DOHH2 (cell line): ENCODE results near the gene HTRA3.

Source experiments
- H3F3A ChIP-seq: fragments of 200-600 bp; sonication (generic), shearing (Covaris generic); 2 replicates; pipeline ENCODE4 v1.6.0; 2016; ENCODE audit warnings: antibody characterized with exemption, mild to moderate bottlenecking; ENCODE audit not compliant: control insufficient read depth, insufficient read depth
- H3K27ac ChIP-seq: fragments of 200-600 bp; sonication (generic); 2 replicates; pipeline ENCODE4 v1.5.1; 2014; ENCODE audit warnings: low read depth, mild to moderate bottlenecking, low read length, moderate library complexity
- H3K27me3 ChIP-seq: fragments of 200-600 bp; sonication (generic); 2 replicates; pipeline ENCODE4 v1.6.1; 2014; ENCODE audit warnings: mild to moderate bottlenecking, low read length, mixed read lengths; ENCODE audit not compliant: control insufficient read depth
- H3K36me3 ChIP-seq: fragments of 200-600 bp; sonication (generic); 2 replicates; pipeline ENCODE4 v1.6.1; 2014; ENCODE audit warnings: mild to moderate bottlenecking, low read length, moderate library complexity, mixed read lengths; ENCODE audit not compliant: control insufficient read depth
- H3K4me1 ChIP-seq: fragments of 200-600 bp; sonication (generic); 2 replicates; pipeline ENCODE4 v1.6.1; 2014; ENCODE audit warnings: mild to moderate bottlenecking, low read length, mixed read lengths; ENCODE audit not compliant: control insufficient read depth
- H3K4me2 ChIP-seq: fragments of 200-600 bp; sonication (generic); 2 replicates; pipeline ENCODE4 v1.6.0; 2014; ENCODE audit warnings: mild to moderate bottlenecking, low read length, moderate library complexity
- H3K4me3 ChIP-seq: fragments of 200-600 bp; sonication (generic); 2 replicates; pipeline ENCODE4 v1.5.1; 2014; ENCODE audit warnings: mild to moderate bottlenecking, low read length, mixed read lengths
- H3K79me2 ChIP-seq: fragments of 200-600 bp; sonication (generic); 2 replicates; pipeline ENCODE4 v1.6.1; 2014; ENCODE audit warnings: mild to moderate bottlenecking, low read length, mixed read lengths; ENCODE audit not compliant: control insufficient read depth
- H3K9me2 ChIP-seq: fragments of 200-600 bp; sonication (generic); replicated peaks from 2 replicates; pipeline ENCODE4 v1.6.1; 2014; ENCODE audit warnings: mild to moderate bottlenecking, low read length, mixed read lengths; ENCODE audit not compliant: control insufficient read depth
- H3K9me3 ChIP-seq: fragments of 200-600 bp; sonication (generic); 2 replicates; pipeline ENCODE4 v1.6.1; 2014; ENCODE audit warnings: antibody characterized with exemption, low read length, mixed read lengths; ENCODE audit not compliant: control insufficient read depth, insufficient read depth
- H4K20me1 ChIP-seq: fragments of 200-600 bp; sonication (generic); 2 replicates; pipeline ENCODE4 v1.6.0; 2014; ENCODE audit warnings: low read depth, mild to moderate bottlenecking, antibody characterized with exemption, low read length, moderate library complexity; ENCODE audit not compliant: control insufficient read depth, insufficient read depth
- CTCF ChIP-seq: fragments of 200-600 bp; sonication (generic); IDR thresholded peaks from one replicate; pipeline ENCODE4 v1.5.1; 2014; ENCODE audit warnings: antibody characterized with exemption, mild to moderate bottlenecking, low read depth, low read length; ENCODE audit not compliant: poor library complexity, severe bottlenecking
- EZH2phosphoT487 ChIP-seq: fragments of 200-600 bp; sonication (generic); IDR thresholded peaks from 2 replicates; pipeline ENCODE4 v1.6.1; 2017; ENCODE audit warnings: borderline replicate concordance, mild to moderate bottlenecking, antibody characterized with exemption, low read length, moderate library complexity, mixed read lengths

Gene HTRA3

GRCh38 chr4:8326206-8326605 is 56.7 kb downstream of the HTRA3 start:
- Histone ChIP-seq H4K20me1 (no peaks in the 10 kb centered on the region), H3K27ac (no peak overlapping the region), H3K4me1 (no peaks in the 10 kb centered on the region), H3K79me2 (no peaks in the 10 kb centered on the region), H3K9me2 (no peaks in the 10 kb centered on the region), H3K4me3 (no peak overlapping the region), H3K27me3 (no peaks in the 10 kb centered on the region), H3K4me2 (no peak overlapping the region), H3F3A (no peaks in the 10 kb centered on the region), H3K9me3 (no peaks in the 10 kb centered on the region), H3K36me3 (no peaks in the 10 kb centered on the region)
- TF ChIP-seq EZH2phosphoT487: no peak
- no peak for TF ChIP-seq CTCF

DNA sequence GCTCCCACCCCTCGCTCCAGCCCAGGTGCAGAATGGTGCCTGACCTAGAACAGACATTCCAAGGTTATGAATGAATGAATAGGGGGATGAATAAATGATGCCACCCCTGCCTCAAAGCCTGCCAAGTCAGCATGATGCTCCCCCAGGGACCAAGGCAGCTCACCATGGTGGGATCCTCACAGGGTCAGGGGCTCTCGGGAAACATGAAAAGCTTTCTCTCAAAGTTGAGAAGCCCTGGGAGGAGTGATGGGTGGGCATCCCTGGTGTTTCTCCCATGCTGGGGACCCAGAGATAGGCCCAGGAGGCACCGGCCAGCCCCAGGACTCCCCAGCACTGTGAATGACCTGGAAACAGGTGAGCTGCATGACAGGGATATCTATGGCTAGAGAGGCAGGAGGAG is 58.9 kb downstream of the HTRA3 start:
- Histone ChIP-seq H3K4me1 (no peaks in the 10 kb centered on the region), H3K4me2 (no peak overlapping the region), H3K27ac (no peak overlapping the region), H3K4me3 (no peak overlapping the region), H3K9me3 (no peaks in the 10 kb centered on the region), H3K27me3 (no peaks in the 10 kb centered on the region), H3K79me2 (no peaks in the 10 kb centered on the region), H3F3A (no peaks in the 10 kb centered on the region), H3K9me2 (no peaks in the 10 kb centered on the region), H3K36me3 (no peaks in the 10 kb centered on the region), H4K20me1 (no peaks in the 10 kb centered on the region)
- TF ChIP-seq CTCF: no peak
- no peak for TF ChIP-seq EZH2phosphoT487

GRCh38 chr4:8328866-8329559 is 59.5 kb downstream of the HTRA3 start:
- H3K9me2 ChIP-seq: no peaks in the 10 kb centered on the region
- no peaks in the 10 kb centered on the region for H3K27me3 ChIP-seq
- no peaks in the 10 kb centered on the region for H3F3A ChIP-seq
- H3K27ac ChIP-seq: no peak overlapping the region
- H3K4me3 ChIP-seq: no peak overlapping the region
- H3K4me2 ChIP-seq: no peak overlapping the region
- no peaks in the 10 kb centered on the region for H3K36me3 ChIP-seq
- H3K9me3 ChIP-seq: no peaks in the 10 kb centered on the region
- H4K20me1 ChIP-seq: no peaks in the 10 kb centered on the region
- H3K4me1 ChIP-seq: no peaks in the 10 kb centered on the region
- TF ChIP-seq EZH2phosphoT487 (no peak), CTCF (no peak)
- H3K79me2 ChIP-seq: no peaks in the 10 kb centered on the region
